Ovary (tissue), 9 donors: ENCODE results near the gene EML6. TPM values are rescaled to one million over a fixed set of nuclear protein-coding genes. Genes with fewer than 3 reads are reported as not detected.

Experiments used
- DNase-seq, 5 donors: peaks; one replicate each; pipeline ENCODE4 v3.0.0-alpha.2; 2019 to 2020
- H3K27ac ChIP-seq, 2 donors: fragments of 200-600 bp; one replicate each; pipeline versions ENCODE4 v1.5.1 to v1.8.0; 2019 to 2022
- H3K27me3 ChIP-seq: fragments of 200-600 bp; one replicate; pipeline ENCODE4 v1.8.0; 2022
- H3K36me3 ChIP-seq: fragments of 200-600 bp; sonication (generic); one replicate; pipeline ENCODE4 v1.5.1; 2019
- H3K4me1 ChIP-seq: one replicate; pipeline ENCODE4 v1.8.1; 2013; ENCODE audit warnings: mild to moderate bottlenecking, moderate library complexity; ENCODE audit not compliant: insufficient read depth
- H3K4me3 ChIP-seq: fragments of 200-600 bp; sonication (generic); one replicate; pipeline ENCODE4 v1.5.1; 2017
- H3K9me3 ChIP-seq, 2 donors: fragments of 200-600 bp in 1 of 2; sonication (generic) in 1 of 2; one replicate each; pipeline versions ENCODE4 v1.5.1 to v1.8.1; 2013 to 2019; ENCODE audit warnings: mild to moderate bottlenecking in 1 of 2, moderate library complexity in 1 of 2
- CTCF ChIP-seq, 3 donors: fragments of 450-650 bp in 2 of 3; fragments of 200-600 bp in 1 of 3; IDR thresholded peaks; one replicate each; pipeline versions ENCODE4 v1.5.1 to v1.8.0; 2016 to 2022; ENCODE audit warnings: antibody characterized with exemption in 3 of 3, mild to moderate bottlenecking in 1 of 3
- EP300 ChIP-seq: sonication (generic); formaldehyde crosslinking; IDR thresholded peaks from one replicate; pipeline ENCODE4 v1.6.1; 2017; ENCODE audit warnings: antibody characterized with exemption
- POLR2A ChIP-seq: fragments of 450-650 bp; IDR thresholded peaks from one replicate; pipeline ENCODE4 v1.6.1; 2017; ENCODE audit warnings: antibody characterized with exemption, mild to moderate bottlenecking, moderate library complexity
- WGBS, 3 donors: extraction: QIAGEN DNeasy Blood & Tissue Kit in 1 of 3; methylation state at CpG; one replicate each; pipeline versions ENCODE4 v1.1.5 to v1.1.7; 2013 to 2017; 5-methylcytosine and 5-hydroxymethylcytosine counted together
- intact Hi-C, 4 donors: fragments of 100-400 bp; cut with DNase I; formaldehyde crosslinking; loops; one replicate each; pipeline versions ENCODE4 v1.11.0 to v1.15.1; 2022 to 2023
- polyA plus RNA-seq, 2 donors: library from polyadenylated mRNA; stranded (reverse); fragments of 200-250 nt in 1 of 2; fragments of 350-450 nt in 1 of 2; fragmentation: Illumina TruSeq in 1 of 2; extraction: RNeasy Lipid Tissue Mini Kit (QIAGEN cat#74804) in 1 of 2; gene quantifications; one replicate each; pipeline ENCODE4 v1.2.3, GENCODE V29; 2013 to 2014
- total RNA-seq, 7 donors: library from RNA; depleted of rRNA in 2 of 7; stranded (reverse); fragments of >200 nt in 2 of 7; fragmentation: NEBNext Ultra II Directional in 3 of 7; extraction: Animal tissue kit (Norgen Biotek cat#: 25700) in 3 of 7; gene quantifications; one replicate each; pipeline versions ENCODE4 v1.1.0 to v1.2.4, GENCODE V29; 2016 to 2023
- donor health status: DM: no; HTN: no; CAD: no; lungs with moderate emphysema.
- donor health status: DM: no; HTN: no; CAD: no.
- donor health status: Bipolar disorder and iron deficiency.
- donor health status: DM: yes; HTN: yes; CAD: no.
- donor health status: DM: no; HTN: no; CAD: no.
- donor health status: DM: yes; HTN: yes; CAD: no.

The EML6 gene
- total and polyA plus RNA-seq, 9 donors, result 0.22 to 3.7 (median 0.48) TPM

GRCh38 chr2:54975175-54975574 lies 251.7 kb downstream of the EML6 start:
- Histone ChIP-seq H3K27me3 (no peaks in the 10 kb centered on the region), H3K4me1 (peaks cover 3% of the 10 kb centered on the region), H3K36me3 (no peaks in the 10 kb centered on the region), H3K27ac (no peak overlapping the region), H3K9me3 (no peaks in the 10 kb centered on the region), H3K4me3 (no peak overlapping the region)
- TF ChIP-seq EP300 (no peak), POLR2A (no peak), CTCF (IDR thresholded peaks at IDR 0.05) (no peak)
- DNase-seq, result no peak
- 84 to 91% (median 88%) methylated on average over 2 of the region's 2 CpGs for WGBS, 3 donors
- intact Hi-C loops, result no loop called here

GRCh38 chr2:54975598-54976492 lies 252.4 kb downstream of the EML6 start:
- no peaks in the 10 kb centered on the region for H3K36me3 ChIP-seq
- H3K27me3 ChIP-seq, result no peaks in the 10 kb centered on the region
- H3K27ac ChIP-seq, result no peak overlapping the region
- no peak for TF ChIP-seq CTCF (IDR thresholded peaks at IDR 0.05)
- no peak for TF ChIP-seq EP300
- no peak for TF ChIP-seq POLR2A
- no peaks in the 10 kb centered on the region for H3K9me3 ChIP-seq
- no peak for DNase-seq
- H3K4me3 ChIP-seq, result no peak overlapping the region
- peaks cover 3% of the 10 kb centered on the region for H3K4me1 ChIP-seq
- intact Hi-C loops, result no loop called here
- WGBS, 3 donors, result 63 to 75% (median 67%) methylated on average over 4 of the region's 4 CpGs

GRCh38 chr2:54977149-54977548 lies 253.7 kb downstream of the EML6 start:
- Histone ChIP-seq H3K36me3 (no peaks in the 10 kb centered on the region), H3K4me1 (peaks cover 3% of the 10 kb centered on the region), H3K9me3 (no peaks in the 10 kb centered on the region), H3K4me3 (no peak overlapping the region), H3K27ac (no peak overlapping the region), H3K27me3 (no peaks in the 10 kb centered on the region)
- intact Hi-C loops, result no loop called here
- 33 to 38% (median 36%) methylated on average over 2 of the region's 2 CpGs for WGBS, 3 donors
- DNase-seq, result no peak
- TF ChIP-seq POLR2A (no peak), CTCF (IDR thresholded peaks at IDR 0.05) (no peak), EP300 (no peak)

- intact Hi-C loops, result no loop called here
- H3K4me3 ChIP-seq, result no peak overlapping the region
- TF ChIP-seq POLR2A (no peak), EP300 (no peak), CTCF (IDR thresholded peaks at IDR 0.05) (no peak)
- DNase-seq, result no peak
- H3K36me3 ChIP-seq, result no peaks in the 10 kb centered on the region
- no peak overlapping the region for H3K27ac ChIP-seq
- H3K27me3 ChIP-seq, result no peaks in the 10 kb centered on the region
- no peaks in the 10 kb centered on the region for H3K9me3 ChIP-seq
- 72 to 79% (median 76%) methylated on average over 4 of the region's 4 CpGs for WGBS, 3 donors
- H3K4me1 ChIP-seq, result peaks cover 3% of the 10 kb centered on the region
Measured at GRCh38 chr2:54979321-54980044, 256.0 kb downstream of the EML6 start.
